Kidney (tissue), 14 donors: Measurements from ENCODE around the gene PRKCQ. TPM values are rescaled to one million over a fixed set of nuclear protein-coding genes. Genes with fewer than 3 reads are reported as not detected.

Source experiments
- DNase-seq, 5 donors: peaks; one replicate each; pipeline ENCODE4 v3.0.0-alpha.2; 2013 to 2020
- FAIRE-seq: peaks from 2 replicates; lab custom pipeline; 2012; peaks lifted over from hg19 to GRCh38; lab: Jason Lieb, UNC
- H3K27ac ChIP-seq, 2 donors: one replicate each; pipeline ENCODE4 v1.7.0; 2013; ENCODE audit warnings: low read depth in 2 of 2, low read length in 2 of 2, inconsistent platforms in 1 of 2
- H3K27me3 ChIP-seq: one replicate; pipeline ENCODE4 v1.7.1; 2013; ENCODE audit warnings: low read length, inconsistent platforms; ENCODE audit not compliant: control insufficient read depth, insufficient read depth
- H3K36me3 ChIP-seq, 3 donors: one replicate each; pipeline versions ENCODE4 v1.7.0 to v1.7.1; 2013; ENCODE audit warnings: low read length in 3 of 3, control low read depth in 1 of 3, inconsistent platforms in 1 of 3; ENCODE audit not compliant: insufficient read depth in 3 of 3, control insufficient read depth in 2 of 3
- H3K4me1 ChIP-seq, 3 donors: one replicate each; pipeline versions ENCODE4 v1.7.0 to v1.7.1; 2013; ENCODE audit warnings: low read length in 3 of 3, inconsistent platforms in 1 of 3, low read depth in 1 of 3; ENCODE audit not compliant: control insufficient read depth in 2 of 3, insufficient read depth in 2 of 3
- H3K4me3 ChIP-seq, 3 donors: one replicate each; pipeline versions ENCODE4 v1.7.0 to v1.8.1; 2013; ENCODE audit warnings: low read length in 3 of 3, control low read depth in 1 of 3, inconsistent platforms in 1 of 3
- H3K9ac ChIP-seq, 3 donors: one replicate each; pipeline versions ENCODE4 v1.7.0 to v1.7.1; 2013; ENCODE audit warnings: low read length in 3 of 3, control low read depth in 1 of 3, inconsistent platforms in 1 of 3
- H3K9me3 ChIP-seq, 3 donors: one replicate each; pipeline versions ENCODE4 v1.7.0 to v1.7.1; 2013; ENCODE audit warnings: low read length in 3 of 3, control low read depth in 1 of 3, inconsistent platforms in 1 of 3; ENCODE audit not compliant: control insufficient read depth in 2 of 3, insufficient read depth in 1 of 3
- intact Hi-C: fragments of 100-400 bp; cut with DNase I; formaldehyde crosslinking; loops from one replicate; pipeline ENCODE4 v1.11.1; 2022
- polyA plus RNA-seq: library from polyadenylated mRNA; stranded (reverse); fragments of 350-450 nt; fragmentation: Illumina TruSeq; extraction: RNeasy Lipid Tissue Mini Kit (QIAGEN cat#74804); gene quantifications from one replicate; pipeline ENCODE4 v1.2.3, GENCODE V29; 2014; ENCODE audit warnings: low read depth, low replicate concordance; ENCODE audit not compliant: insufficient read depth
- total RNA-seq: library from RNA; stranded (reverse); fragmentation: NEBNext Ultra II Directional; extraction: Animal tissue kit (Norgen Biotek cat#: 25700); gene quantifications from one replicate; pipeline ENCODE4 v1.2.1, GENCODE V29; 2021
- TF ChIP-seq, protein P1 (sequence below): IDR thresholded peaks from 3 replicates; pipeline ENCODE4 v1.5.1; 2012; ENCODE audit warnings: mild to moderate bottlenecking, moderate library complexity, borderline replicate concordance; ENCODE audit not compliant: insufficient read depth; ENCODE audit errors: extremely low read depth
- donor health status: control.
- donor health status: control.
- donor health status: control.
- donor health status: control.
- donor health status: control.
- donor health status: DM: yes; HTN: yes; CAD: no.
- donor health status: Normal renal cell carcinoma (clear cell type).

The PRKCQ gene
- total and polyA plus RNA-seq, 2 donors from 2014 or later, result 6.1 to 17.5 TPM

DNA sequence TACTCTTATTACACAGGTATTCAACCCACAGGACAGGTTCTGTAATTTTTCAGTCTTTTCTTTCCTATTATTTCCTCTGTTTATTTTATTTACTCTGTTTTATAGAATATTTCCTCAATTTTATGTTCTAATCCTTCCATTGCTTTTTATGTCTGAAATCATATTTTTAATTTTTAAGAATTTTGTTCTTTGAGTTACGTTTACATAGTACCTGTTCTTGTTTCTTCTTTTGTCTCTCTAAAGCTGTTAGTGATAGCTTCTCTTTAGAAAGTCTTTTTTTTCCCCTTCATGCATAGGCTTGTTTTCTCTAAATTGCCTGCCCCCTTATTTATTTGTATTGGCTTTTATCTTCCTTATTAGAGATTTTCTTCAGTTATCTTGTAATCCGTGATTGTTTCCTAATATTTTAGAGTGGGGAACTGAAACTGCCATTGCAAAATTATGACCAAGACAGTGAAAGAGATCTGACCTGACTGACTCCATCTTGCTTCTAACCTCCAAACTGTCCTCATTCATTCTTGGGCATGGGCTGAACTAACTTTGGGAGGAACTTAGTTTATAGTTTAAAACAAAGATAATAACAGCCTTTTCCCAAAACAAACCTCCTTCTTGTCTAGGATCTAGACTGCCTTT lies 189.7 kb downstream of the PRKCQ start:
- Histone ChIP-seq H3K9me3 (peaks cover 0 to 10% (median 2%) of the 10 kb centered on the region in 3 donors), H3K9ac (no peak overlapping the region), H3K4me1 (no peaks in the 10 kb centered on the region), H3K36me3 (no peaks in the 10 kb centered on the region), H3K4me3 (no peak overlapping the region), H3K27me3 (no peaks in the 10 kb centered on the region), H3K27ac (no peak overlapping the region)
- DNase-seq, result no peak
- FAIRE-seq, result no peak
- intact Hi-C loops, result no loop called here
- TF ChIP-seq, protein P1, sequence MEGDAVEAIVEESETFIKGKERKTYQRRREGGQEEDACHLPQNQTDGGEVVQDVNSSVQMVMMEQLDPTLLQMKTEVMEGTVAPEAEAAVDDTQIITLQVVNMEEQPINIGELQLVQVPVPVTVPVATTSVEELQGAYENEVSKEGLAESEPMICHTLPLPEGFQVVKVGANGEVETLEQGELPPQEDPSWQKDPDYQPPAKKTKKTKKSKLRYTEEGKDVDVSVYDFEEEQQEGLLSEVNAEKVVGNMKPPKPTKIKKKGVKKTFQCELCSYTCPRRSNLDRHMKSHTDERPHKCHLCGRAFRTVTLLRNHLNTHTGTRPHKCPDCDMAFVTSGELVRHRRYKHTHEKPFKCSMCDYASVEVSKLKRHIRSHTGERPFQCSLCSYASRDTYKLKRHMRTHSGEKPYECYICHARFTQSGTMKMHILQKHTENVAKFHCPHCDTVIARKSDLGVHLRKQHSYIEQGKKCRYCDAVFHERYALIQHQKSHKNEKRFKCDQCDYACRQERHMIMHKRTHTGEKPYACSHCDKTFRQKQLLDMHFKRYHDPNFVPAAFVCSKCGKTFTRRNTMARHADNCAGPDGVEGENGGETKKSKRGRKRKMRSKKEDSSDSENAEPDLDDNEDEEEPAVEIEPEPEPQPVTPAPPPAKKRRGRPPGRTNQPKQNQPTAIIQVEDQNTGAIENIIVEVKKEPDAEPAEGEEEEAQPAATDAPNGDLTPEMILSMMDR, result no peak

GRCh38 chr10:6388261-6388893 lies 191.7 kb downstream of the PRKCQ start:
- no peaks in the 10 kb centered on the region for H3K27me3 ChIP-seq
- DNase-seq, result no peak
- no peak for FAIRE-seq
- no peaks in the 10 kb centered on the region for H3K4me1 ChIP-seq
- peaks cover 0 to 10% (median 2%) of the 10 kb centered on the region in 3 donors for H3K9me3 ChIP-seq
- no peak overlapping the region for H3K27ac ChIP-seq
- no peak overlapping the region for H3K9ac ChIP-seq
- H3K4me3 ChIP-seq, result no peak overlapping the region
- intact Hi-C loops, result no loop called here
- TF ChIP-seq, protein P1, result no peak
- no peaks in the 10 kb centered on the region for H3K36me3 ChIP-seq

- Histone ChIP-seq H3K9ac (no peak overlapping the region), H3K27ac (no peak overlapping the region), H3K4me1 (peaks cover 0 to 7% (median 3%) of the 10 kb centered on the region in 3 donors), H3K36me3 (no peaks in the 10 kb centered on the region), H3K27me3 (no peaks in the 10 kb centered on the region), H3K9me3 (peaks cover 0 to 10% (median 2%) of the 10 kb centered on the region in 3 donors), H3K4me3 (no peak overlapping the region)
- DNase-seq (no peak), FAIRE-seq (no peak)
- intact Hi-C loops, result no loop called here
- TF ChIP-seq, protein P1, result no peak
These were observed 193.1 kb downstream of the PRKCQ start for GRCh38 chr10:6386960-6387359.
